Measurements from ENCODE around the gene ELOVL3. TPM values are rescaled to one million over a fixed set of nuclear protein-coding genes. Genes with fewer than 3 reads are reported as not detected.

The ELOVL3 gene
- total RNA-seq, 2 experiments from 2014 or later: 0.48 TPM; not detected in 1

DNA sequence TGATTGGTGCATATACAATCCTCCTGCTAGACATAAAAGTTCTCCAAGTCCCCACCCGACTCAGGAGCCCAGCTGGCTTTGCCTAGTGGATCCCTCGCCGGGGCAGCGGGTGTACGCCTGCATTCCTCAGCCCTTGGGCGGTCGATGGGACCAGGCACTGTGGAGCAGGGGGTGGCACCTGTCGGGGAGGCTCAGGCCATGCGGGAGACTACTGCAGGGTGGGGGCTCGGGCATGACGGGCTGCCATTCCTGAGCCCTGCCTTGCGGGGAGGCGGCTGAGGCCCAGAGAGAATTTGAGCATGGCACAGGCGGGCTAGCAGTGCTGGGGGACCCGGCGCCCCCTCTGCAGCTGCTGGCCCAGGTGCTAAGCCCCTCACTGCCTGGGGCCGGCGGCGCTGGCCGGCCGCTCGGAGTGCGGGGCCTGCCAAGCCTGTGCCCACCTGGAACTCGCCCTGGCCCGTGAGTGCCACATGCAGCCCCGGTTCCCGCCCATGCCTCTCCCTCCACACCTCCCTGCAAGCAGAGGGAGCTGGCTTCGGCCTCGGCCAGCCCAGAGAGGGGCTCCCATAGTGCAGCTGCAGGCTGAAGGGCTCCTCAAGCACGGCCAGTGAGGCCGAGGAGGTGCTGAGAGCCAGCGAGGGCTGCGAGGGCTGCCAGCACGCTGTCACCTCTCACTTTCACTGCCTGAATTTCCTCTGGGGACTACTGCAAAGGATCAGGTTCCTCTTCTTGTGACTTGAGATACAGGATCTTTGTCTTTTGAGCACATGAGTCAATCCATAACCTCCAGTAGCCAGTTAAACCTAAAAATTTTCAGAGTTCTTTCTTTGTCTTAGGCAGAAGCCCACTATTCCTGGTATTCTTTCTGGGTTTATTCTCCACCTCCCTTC lies 25.1 kb upstream of the ELOVL3 start:
- ChIA-PET POLR2A (interaction anchor here (0.7 kb wide), 1 partner anchor 248 kb away, joined by 3 read pairs; no protein-coding TSS in a partner anchor), CTCF (ENCODE audit: unreplicated experiment) (no interaction called here)
- H3K36me3 ChIP-seq (ENCODE audit: insufficient read depth, low read length): no peaks in the 10 kb centered on the region
- no peaks in the 10 kb centered on the region for H4K20me1 ChIP-seq (ENCODE audit: insufficient read depth, low read length)
- no peak overlapping the region for H2AFZ ChIP-seq (ENCODE audit: low read length)
- no peak overlapping the region for H3K4me3 ChIP-seq (ENCODE audit: low read depth, low read length, poor library complexity, severe bottlenecking)
- no peak for DNase-seq (ENCODE audit: low spot score)
- BruUV-seq (replicated peaks): no TSS peak
- no peak overlapping the region for H3K4me2 ChIP-seq (ENCODE audit: low read length)
- H3K27ac ChIP-seq (ENCODE audit: low read depth, low read length, poor library complexity, severe bottlenecking): no peak overlapping the region
- H3K9me3 ChIP-seq (ENCODE audit: low read length): no peaks in the 10 kb centered on the region
- intact Hi-C loops (cut with micrococcal nuclease; ENCODE audit: unreplicated experiment): no loop called here
- H3K79me2 ChIP-seq (ENCODE audit: insufficient read depth, low read depth, low read length): no peaks in the 10 kb centered on the region
- H3K9me2 ChIP-seq (ENCODE audit: insufficient read depth, low read length): no peaks in the 10 kb centered on the region
- no peaks in the 10 kb centered on the region for H3K4me1 ChIP-seq (ENCODE audit: insufficient read depth, low read length, poor library complexity, severe bottlenecking)
- TF ChIP-seq, protein P1, sequence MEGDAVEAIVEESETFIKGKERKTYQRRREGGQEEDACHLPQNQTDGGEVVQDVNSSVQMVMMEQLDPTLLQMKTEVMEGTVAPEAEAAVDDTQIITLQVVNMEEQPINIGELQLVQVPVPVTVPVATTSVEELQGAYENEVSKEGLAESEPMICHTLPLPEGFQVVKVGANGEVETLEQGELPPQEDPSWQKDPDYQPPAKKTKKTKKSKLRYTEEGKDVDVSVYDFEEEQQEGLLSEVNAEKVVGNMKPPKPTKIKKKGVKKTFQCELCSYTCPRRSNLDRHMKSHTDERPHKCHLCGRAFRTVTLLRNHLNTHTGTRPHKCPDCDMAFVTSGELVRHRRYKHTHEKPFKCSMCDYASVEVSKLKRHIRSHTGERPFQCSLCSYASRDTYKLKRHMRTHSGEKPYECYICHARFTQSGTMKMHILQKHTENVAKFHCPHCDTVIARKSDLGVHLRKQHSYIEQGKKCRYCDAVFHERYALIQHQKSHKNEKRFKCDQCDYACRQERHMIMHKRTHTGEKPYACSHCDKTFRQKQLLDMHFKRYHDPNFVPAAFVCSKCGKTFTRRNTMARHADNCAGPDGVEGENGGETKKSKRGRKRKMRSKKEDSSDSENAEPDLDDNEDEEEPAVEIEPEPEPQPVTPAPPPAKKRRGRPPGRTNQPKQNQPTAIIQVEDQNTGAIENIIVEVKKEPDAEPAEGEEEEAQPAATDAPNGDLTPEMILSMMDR (conservative IDR thresholded peaks at IDR 0.05; ENCODE audit: low read length): no peak
- TF ChIP-seq EZH2phosphoT487 (IDR thresholded peaks at IDR 0.05; ENCODE audit: borderline replicate concordance, low read depth, low read length): no peak

DNA sequence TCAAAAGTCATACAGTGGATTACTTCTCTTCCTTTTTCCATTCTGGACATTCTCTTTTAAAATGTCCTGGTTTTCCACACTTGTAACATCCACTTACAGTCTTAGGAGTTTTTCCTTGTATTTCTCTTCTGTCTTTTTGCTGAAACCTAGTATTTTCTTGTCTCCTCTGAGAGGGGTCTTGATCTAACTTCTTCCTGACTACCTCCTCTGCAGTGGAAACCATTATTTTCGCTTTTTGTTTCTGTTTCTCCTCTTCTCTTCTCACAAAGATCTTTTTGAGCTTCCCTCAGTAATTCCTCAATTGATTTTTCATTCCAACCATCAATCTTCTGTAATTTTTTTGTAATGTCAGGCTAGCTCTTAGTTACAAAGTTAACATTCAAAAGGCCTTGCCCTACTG lies 23.7 kb upstream of the ELOVL3 start:
- H3K4me1 ChIP-seq (ENCODE audit: insufficient read depth, low read length, poor library complexity, severe bottlenecking): no peaks in the 10 kb centered on the region
- no peak overlapping the region for H3K27ac ChIP-seq (ENCODE audit: low read depth, low read length, poor library complexity, severe bottlenecking)
- H3K9me3 ChIP-seq (ENCODE audit: low read length): no peaks in the 10 kb centered on the region
- no peaks in the 10 kb centered on the region for H3K36me3 ChIP-seq (ENCODE audit: insufficient read depth, low read length)
- BruUV-seq (replicated peaks): no TSS peak
- CTCF ChIA-PET (ENCODE audit: unreplicated experiment): no interaction called here
- intact Hi-C loops (cut with micrococcal nuclease; ENCODE audit: unreplicated experiment): no loop called here
- H3K4me2 ChIP-seq (ENCODE audit: low read length): no peak overlapping the region
- no peaks in the 10 kb centered on the region for H3K79me2 ChIP-seq (ENCODE audit: insufficient read depth, low read depth, low read length)
- DNase-seq (ENCODE audit: low spot score): no peak
- H3K4me3 ChIP-seq (ENCODE audit: low read depth, low read length, poor library complexity, severe bottlenecking): no peak overlapping the region
- H4K20me1 ChIP-seq (ENCODE audit: insufficient read depth, low read length): no peaks in the 10 kb centered on the region
- H2AFZ ChIP-seq (ENCODE audit: low read length): no peak overlapping the region
- TF ChIP-seq EZH2phosphoT487 (IDR thresholded peaks at IDR 0.05; ENCODE audit: borderline replicate concordance, low read depth, low read length): no peak
- TF ChIP-seq, protein P1 (conservative IDR thresholded peaks at IDR 0.05; ENCODE audit: low read length): no peak
- H3K9me2 ChIP-seq (ENCODE audit: insufficient read depth, low read length): no peaks in the 10 kb centered on the region
- POLR2A ChIA-PET: no interaction called here

Data from OCI-LY7 (cell line).